ENCODE data around the gene OTOR. TPM values are rescaled to one million over a fixed set of nuclear protein-coding genes. Genes with fewer than 3 reads are reported as not detected.

The OTOR gene
- total and polyA plus RNA-seq, 2 of the 8 experiments (the other 6 are each of a cell fraction or from before 2014, with no cell fraction given), result not detected

DNA sequence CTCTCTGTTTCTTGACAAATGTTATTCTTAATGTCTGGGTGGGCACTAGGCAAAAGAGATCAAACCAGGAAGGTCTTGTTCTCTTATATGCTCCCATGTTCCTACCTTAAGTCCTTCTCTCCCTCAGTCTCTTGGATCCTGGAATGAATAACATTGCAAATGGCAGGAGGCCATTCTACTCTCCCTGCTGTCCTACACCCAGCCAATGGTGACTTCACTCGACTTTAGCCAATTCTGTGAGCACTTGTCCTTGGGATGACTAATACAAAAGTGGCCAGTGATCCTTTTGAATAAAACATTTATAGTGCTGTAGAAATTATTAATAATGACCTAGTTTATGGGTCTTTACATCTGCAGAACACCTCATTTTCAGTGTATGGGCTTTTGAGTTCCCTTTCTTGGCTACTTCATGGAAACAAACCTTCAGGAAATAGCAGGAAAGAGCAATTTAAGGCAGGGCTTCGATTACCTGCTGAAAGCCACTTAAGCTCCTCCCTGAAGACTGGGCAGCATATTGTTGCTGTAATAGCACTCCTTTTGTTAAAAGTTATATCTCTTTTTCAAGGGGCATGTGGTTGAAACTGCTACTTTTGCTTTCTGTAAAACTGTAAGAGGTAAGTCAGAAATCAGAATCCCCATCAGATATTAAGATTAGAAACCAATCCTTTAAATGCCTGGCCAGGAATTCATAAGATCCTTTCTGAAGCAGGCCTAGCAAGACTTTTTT is 10.5 kb downstream of the OTOR start:
- Histone ChIP-seq H3K56ac (replicated peaks; ENCODE audit: insufficient read length, low read depth, low read length) (no peak overlapping the region), H3K14ac (ENCODE audit: insufficient read length) (no peak overlapping the region), H4K20me1 (replicated peaks in 1 of 2; ENCODE audit: control insufficient read depth in 1 of 2, insufficient read depth in 2 of 2, low read length in 2 of 2) (no peaks in the 10 kb centered on the region), H4K8ac (ENCODE audit: extremely low read depth, insufficient read depth, low read length) (no peak overlapping the region), H3K9me3 (ENCODE audit: insufficient read depth in 2 of 2, low read depth in 1 of 2, low read length in 1 of 2) (peaks cover 11 to 12% of the 10 kb centered on the region in 2 experiments), H3K27me3 (replicated peaks in 1 of 4; ENCODE audit: control insufficient read depth in 3 of 4, extremely low read depth in 1 of 4, insufficient read depth in 3 of 4, low read length in 3 of 4) (no peaks in the 10 kb centered on the region), H3K36me3 (ENCODE audit: control insufficient read depth in 2 of 4, insufficient read depth in 4 of 4, low read length in 3 of 4) (no peaks in the 10 kb centered on the region), H2BK5ac (ENCODE audit: low read depth, low read length) (no peak overlapping the region), H2BK15ac (ENCODE audit: low read length) (no peak overlapping the region), H3K9ac (replicated peaks in 1 of 4; ENCODE audit: extremely low read depth in 1 of 4, low read depth in 3 of 4, low read length in 3 of 4) (no peak overlapping the region), H3K79me1 (ENCODE audit: low read depth, low read length) (no peaks in the 10 kb centered on the region), H3K4ac (replicated peaks; ENCODE audit: insufficient read length, low read depth, low read length) (no peak overlapping the region), H3K4me3 (ENCODE audit: extremely low read depth in 1 of 4, insufficient read depth in 2 of 4, low read depth in 3 of 4, low read length in 4 of 4) (no peak overlapping the region), H3K27ac (ENCODE audit: low read depth, low read length) (no peak overlapping the region), H2BK12ac (ENCODE audit: low read depth, low read length) (no peak overlapping the region), H3K23me2 (ENCODE audit: low read depth, low read length) (no peaks in the 10 kb centered on the region), H3K4me1 (replicated peaks in 1 of 4; ENCODE audit: control insufficient read depth in 3 of 4, insufficient read depth in 4 of 4, low read length in 3 of 4) (peaks cover 0 to 10% (median 2%) of the 10 kb centered on the region in 4 experiments; a peak in 2 of 7 replicates), H3K18ac (ENCODE audit: extremely low read depth, low read length) (no peak overlapping the region), H3K4me2 (ENCODE audit: insufficient read depth in 1 of 2, low read depth in 2 of 2, low read length in 2 of 2) (no peak overlapping the region), H2AK5ac (ENCODE audit: low read depth, low read length) (no peak overlapping the region), H4K5ac (ENCODE audit: insufficient read length, low read depth, low read length) (no peak overlapping the region), H2AFZ (ENCODE audit: low read length) (peak overlapping the region; percentile 64; the same call in 1 of the 2 replicates), H4K91ac (replicated peaks; ENCODE audit: insufficient read length, low read length) (no peak overlapping the region), H3K23ac (ENCODE audit: insufficient read length) (no peak overlapping the region), H2BK120ac (replicated peaks; ENCODE audit: low read depth, low read length) (no peak overlapping the region), H3K79me2 (ENCODE audit: control insufficient read depth in 1 of 2, insufficient read depth in 2 of 2, low read length in 2 of 2) (no peaks in the 10 kb centered on the region), H2BK20ac (ENCODE audit: low read length) (no peak overlapping the region)
- ChIA-PET POLR2A (ENCODE audit: partially characterized antibody) (no interaction called here), CTCF (ENCODE audit: partially characterized antibody) (interaction anchor here (0.7 to 4.6 kb wide), 3 partner anchors 10 to 1122 kb away, joined by 3 to 42 read pairs (median 22); partner anchors contain the start of gene OTOR)
- FAIRE-seq (no peak), DNase-seq (ENCODE audit: low read depth in 1 of 2, low spot score in 2 of 2) (no peak)
- WGBS, 2 experiments (ENCODE audit: extremely low coverage in 1 of 2, insufficient coverage in 1 of 2, insufficient read length in 1 of 2, insufficient replicate concordance in 2 of 2, low coverage in 1 of 2, low lambda C conversion rate in 2 of 2, missing lambda C conversion rate in 1 of 2), result 80% methylated on average over 2 of the region's 2 CpGs; no CpG with 5 or more reads in 1 of the 2 experiments
- TF ChIP-seq SP4 (IDR thresholded peaks at IDR 0.05; ENCODE audit: low read length), result no peak
- no peak for TF ChIP-seq SIN3A (conservative IDR thresholded peaks at IDR 0.05 in 1 of 2, IDR thresholded peaks at IDR 0.05 in 1 of 2; ENCODE audit: low read depth in 1 of 2, low read length in 2 of 2)
- no peak for TF ChIP-seq CTBP2 (IDR thresholded peaks at IDR 0.05; ENCODE audit: borderline replicate concordance, insufficient read depth, insufficient read length, low read length)
- TF ChIP-seq NRF1 (IDR thresholded peaks at IDR 0.05; ENCODE audit: low read depth, low read length), result no peak
- TF ChIP-seq POLR2A (IDR thresholded peaks at IDR 0.05; ENCODE audit: control extremely low read depth in 1 of 2, low read depth in 2 of 2, low read length in 2 of 2), result no peak
- no peak for TF ChIP-seq JUN (IDR thresholded peaks at IDR 0.05; ENCODE audit: low read depth, low read length)
- no peak for TF ChIP-seq BRCA1 (IDR thresholded peaks at IDR 0.05; ENCODE audit: low read depth, low read length)
- TF ChIP-seq RAD21 (IDR thresholded peaks at IDR 0.05 in 1 of 2, conservative IDR thresholded peaks at IDR 0.05 in 1 of 2; ENCODE audit: low read depth in 2 of 2, low read length in 2 of 2), result no peak
- TF ChIP-seq ZNF274 (IDR thresholded peaks at IDR 0.05; ENCODE audit: borderline replicate concordance, extremely low read depth, low read length), result no peak
- no peak for TF ChIP-seq RNF2 (IDR thresholded peaks at IDR 0.05; ENCODE audit: borderline replicate concordance, low read depth, low read length, missing control alignments, poor library complexity, severe bottlenecking)
- TF ChIP-seq, protein P1, sequence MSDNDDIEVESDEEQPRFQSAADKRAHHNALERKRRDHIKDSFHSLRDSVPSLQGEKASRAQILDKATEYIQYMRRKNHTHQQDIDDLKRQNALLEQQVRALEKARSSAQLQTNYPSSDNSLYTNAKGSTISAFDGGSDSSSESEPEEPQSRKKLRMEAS (IDR thresholded peaks at IDR 0.05), result no peak

Measured in H1 (cell line).